Smooth muscle cell (in vitro differentiated cells): ENCODE data around the gene FCMR. TPM values are rescaled to one million over a fixed set of nuclear protein-coding genes. Genes with fewer than 3 reads are reported as not detected.

Experiments
- DNase-seq: peaks from one replicate; lab custom pipeline; 2025; ENCODE audit not compliant: unreplicated experiment; lab: John Stamatoyannopoulos, UW
- H2AFZ ChIP-seq: fragments of 200-600 bp; sonication (generic); 2 replicates; pipeline ENCODE4 v1.6.0; 2016; ENCODE audit warnings: antibody characterized with exemption, low read depth, mild to moderate bottlenecking
- H3F3A ChIP-seq: fragments of 200-600 bp; sonication (generic); 2 replicates; pipeline ENCODE4 v1.6.0; 2017; ENCODE audit warnings: antibody characterized with exemption, low read depth
- H3K27ac ChIP-seq: fragments of 200-600 bp; sonication (generic); 2 replicates; pipeline ENCODE4 v1.5.1; 2016; ENCODE audit warnings: low read depth, mild to moderate bottlenecking
- H3K27me3 ChIP-seq: fragments of 200-600 bp; sonication (generic); 2 replicates; pipeline ENCODE4 v1.6.1; 2016; ENCODE audit warnings: low read depth, mild to moderate bottlenecking
- H3K36me3 ChIP-seq: fragments of 200-600 bp; sonication (generic); 2 replicates; pipeline ENCODE4 v1.5.1; 2016; ENCODE audit warnings: low read depth
- H3K4me1 ChIP-seq: fragments of 200-600 bp; sonication (generic); 2 replicates; pipeline ENCODE4 v1.5.1; 2016; ENCODE audit warnings: low read depth
- H3K4me2 ChIP-seq: fragments of 200-600 bp; sonication (generic); 2 replicates; pipeline ENCODE4 v1.6.0; 2016; ENCODE audit warnings: mild to moderate bottlenecking
- H3K4me3 ChIP-seq: fragments of 200-600 bp; sonication (generic); 2 replicates; pipeline ENCODE4 v1.5.1; 2016; ENCODE audit warnings: mild to moderate bottlenecking
- H3K79me2 ChIP-seq: fragments of 200-600 bp; sonication (generic); 2 replicates; pipeline ENCODE4 v1.6.0; 2016; ENCODE audit warnings: low read depth, mild to moderate bottlenecking
- H3K9ac ChIP-seq: fragments of 200-600 bp; sonication (generic); 2 replicates; pipeline ENCODE4 v1.6.0; 2016; ENCODE audit warnings: low read depth
- H3K9me3 ChIP-seq: fragments of 200-600 bp; sonication (generic); replicated peaks from 2 replicates; pipeline ENCODE4 v1.5.1; 2016; ENCODE audit warnings: low read depth
- H4K20me1 ChIP-seq: fragments of 200-600 bp; sonication (generic); 2 replicates; pipeline ENCODE4 v1.6.0; 2016; ENCODE audit warnings: low read depth
- CTCF ChIP-seq: fragments of 200-600 bp; sonication (generic); IDR thresholded peaks from 2 replicates; pipeline ENCODE4 v1.5.1; 2017; ENCODE audit warnings: borderline replicate concordance, mild to moderate bottlenecking, antibody characterized with exemption; ENCODE audit not compliant: insufficient read depth, poor library complexity, severe bottlenecking
- WGBS: methylation state at CpG from one replicate; pipeline ENCODE4 v1.1.7; 2016; ENCODE audit warnings: low lambda C conversion rate; 5-methylcytosine and 5-hydroxymethylcytosine counted together
- polyA plus RNA-seq: library from polyadenylated mRNA; unstranded; fragments of >200 nt; fragmentation: Nextera tagmentation; extraction: Ambion mirVana; gene quantifications from 2 replicates; pipeline ENCODE4 v1.2.1, GENCODE V29; 2016
- total RNA-seq: library from RNA; depleted of rRNA; stranded (reverse); fragments of >200 nt; gene quantifications from 2 replicates; pipeline ENCODE4 v1.2.3, GENCODE V29; 2014

FCMR gene
- total and polyA plus RNA-seq, 2 experiments from 2014 or later = 1.6 TPM; not detected in 1

GRCh38 chr1:206916000-206916709 is 5.6 kb downstream of the FCMR start:
- Histone ChIP-seq H3K4me1 (no peaks in the 10 kb centered on the region), H3F3A (no peaks in the 10 kb centered on the region), H3K9ac (no peak overlapping the region), H3K4me2 (no peak overlapping the region), H2AFZ (no peak overlapping the region), H3K4me3 (no peak overlapping the region), H3K9me3 (no peaks in the 10 kb centered on the region), H3K79me2 (no peaks in the 10 kb centered on the region), H3K27me3 (peaks cover 51% of the 10 kb centered on the region), H4K20me1 (no peaks in the 10 kb centered on the region), H3K27ac (no peak overlapping the region), H3K36me3 (no peaks in the 10 kb centered on the region)
- no peak for DNase-seq
- no peak for TF ChIP-seq CTCF
- 85% methylated on average over 8 of the region's 8 CpGs for WGBS

GRCh38 chr1:206915030-206915735 is 6.6 kb downstream of the FCMR start:
- Histone ChIP-seq H3K9me3 (no peaks in the 10 kb centered on the region), H3K79me2 (no peaks in the 10 kb centered on the region), H3K36me3 (no peaks in the 10 kb centered on the region), H3K4me2 (no peak overlapping the region), H3K4me3 (no peak overlapping the region), H3K27me3 (peaks cover 55% of the 10 kb centered on the region), H3K27ac (no peak overlapping the region), H2AFZ (no peak overlapping the region), H4K20me1 (no peaks in the 10 kb centered on the region), H3K9ac (no peak overlapping the region), H3F3A (no peaks in the 10 kb centered on the region), H3K4me1 (no peaks in the 10 kb centered on the region)
- no peak for DNase-seq
- no peak for TF ChIP-seq CTCF
- WGBS = 85% methylated on average over 15 of the region's 15 CpGs

GRCh38 chr1:206913766-206914537 is 7.8 kb downstream of the FCMR start:
- Histone ChIP-seq H2AFZ (no peak overlapping the region), H3K9ac (no peak overlapping the region), H4K20me1 (no peaks in the 10 kb centered on the region), H3K4me2 (no peak overlapping the region), H3K4me3 (no peak overlapping the region), H3K4me1 (no peaks in the 10 kb centered on the region), H3K27me3 (peaks cover 67% of the 10 kb centered on the region), H3K79me2 (no peaks in the 10 kb centered on the region), H3K9me3 (no peaks in the 10 kb centered on the region), H3K27ac (no peak overlapping the region), H3K36me3 (no peaks in the 10 kb centered on the region), H3F3A (no peaks in the 10 kb centered on the region)
- DNase-seq = no peak
- no peak for TF ChIP-seq CTCF
- 87% methylated on average over 12 of the region's 12 CpGs for WGBS
